Tibial nerve (tissue), 4 donors: ENCODE data around the gene PAQR7.

ENCODE experiments used
- EP300 ChIP-seq, 2 donors: sonication (generic); formaldehyde crosslinking; IDR thresholded peaks; one replicate each; pipeline ENCODE4 v1.6.1; 2017; ENCODE audit warnings: antibody characterized with exemption in 2 of 2, mild to moderate bottlenecking in 1 of 2
- POLR2A ChIP-seq, 2 donors: fragments of 450-650 bp; IDR thresholded peaks; one replicate each; pipeline ENCODE4 v1.6.1; 2017; ENCODE audit warnings: antibody characterized with exemption in 2 of 2, mild to moderate bottlenecking in 2 of 2, moderate library complexity in 2 of 2
- TF ChIP-seq, protein P1 (sequence below), 5 experiments: fragments of 200-600 bp in 3 of 5; fragments of 450-650 bp in 2 of 5; sonication (generic) in 3 of 5; IDR thresholded peaks; one replicate each; pipeline ENCODE4 v1.5.1; 2016 to 2019; ENCODE audit warnings: antibody characterized with exemption in 5 of 5, mild to moderate bottlenecking in 3 of 5, moderate library complexity in 2 of 5

DNA sequence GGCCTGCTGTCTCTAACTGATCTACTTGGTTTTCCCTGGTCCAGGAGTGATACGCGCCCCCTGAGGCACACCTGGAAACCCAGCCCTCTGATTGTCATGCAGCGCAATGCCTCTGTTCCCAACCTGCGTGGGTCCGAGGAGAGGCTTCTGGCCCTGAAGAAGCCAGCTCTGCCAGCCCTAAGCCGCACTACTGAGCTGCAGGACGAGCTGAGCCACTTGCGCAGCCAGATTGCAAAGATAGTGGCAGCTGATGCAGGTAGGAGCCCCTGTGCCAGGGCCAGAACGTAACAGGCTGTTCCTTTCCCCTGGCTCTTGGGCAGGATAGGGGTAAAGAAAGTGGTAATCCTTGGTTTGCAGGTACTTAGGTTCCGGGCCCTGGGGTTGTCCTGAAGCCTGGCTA, 48.9 kb downstream of the PAQR7 start:
- TF ChIP-seq POLR2A (IDR thresholded peaks at IDR 0.05) (no peak), EP300 (IDR thresholded peaks at IDR 0.05) (no peak)
- TF ChIP-seq, protein P1, sequence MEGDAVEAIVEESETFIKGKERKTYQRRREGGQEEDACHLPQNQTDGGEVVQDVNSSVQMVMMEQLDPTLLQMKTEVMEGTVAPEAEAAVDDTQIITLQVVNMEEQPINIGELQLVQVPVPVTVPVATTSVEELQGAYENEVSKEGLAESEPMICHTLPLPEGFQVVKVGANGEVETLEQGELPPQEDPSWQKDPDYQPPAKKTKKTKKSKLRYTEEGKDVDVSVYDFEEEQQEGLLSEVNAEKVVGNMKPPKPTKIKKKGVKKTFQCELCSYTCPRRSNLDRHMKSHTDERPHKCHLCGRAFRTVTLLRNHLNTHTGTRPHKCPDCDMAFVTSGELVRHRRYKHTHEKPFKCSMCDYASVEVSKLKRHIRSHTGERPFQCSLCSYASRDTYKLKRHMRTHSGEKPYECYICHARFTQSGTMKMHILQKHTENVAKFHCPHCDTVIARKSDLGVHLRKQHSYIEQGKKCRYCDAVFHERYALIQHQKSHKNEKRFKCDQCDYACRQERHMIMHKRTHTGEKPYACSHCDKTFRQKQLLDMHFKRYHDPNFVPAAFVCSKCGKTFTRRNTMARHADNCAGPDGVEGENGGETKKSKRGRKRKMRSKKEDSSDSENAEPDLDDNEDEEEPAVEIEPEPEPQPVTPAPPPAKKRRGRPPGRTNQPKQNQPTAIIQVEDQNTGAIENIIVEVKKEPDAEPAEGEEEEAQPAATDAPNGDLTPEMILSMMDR (IDR thresholded peaks at IDR 0.05), result no peak
